NT2/D1 (cell line): ENCODE data around the gene LRWD1.

Experiments
- DNase-seq: peaks from one replicate; pipeline ENCODE4 v3.0.0-alpha.2; 2011; ENCODE audit warnings: low read depth, low spot score
- H3K27me3 ChIP-seq: 2 replicates; pipeline ENCODE4 v1.6.0; 2011; ENCODE audit warnings: mild to moderate bottlenecking; ENCODE audit not compliant: insufficient read length, insufficient read depth
- H3K36me3 ChIP-seq: 2 replicates; pipeline ENCODE4 v1.6.1; 2011; ENCODE audit warnings: mild to moderate bottlenecking, low read length, mixed read lengths; ENCODE audit not compliant: insufficient read depth, insufficient read length
- H3K4me1 ChIP-seq: 2 replicates; pipeline ENCODE4 v1.5.1; 2011; ENCODE audit not compliant: insufficient read depth, insufficient read length
- H3K4me3 ChIP-seq: 2 replicates; pipeline ENCODE4 v1.5.1; 2011; ENCODE audit warnings: low read depth; ENCODE audit not compliant: insufficient read length
- H3K9ac ChIP-seq: 2 replicates; pipeline ENCODE4 v1.6.0; 2011; ENCODE audit warnings: low read depth; ENCODE audit not compliant: insufficient read length
- H3K9me3 ChIP-seq: 2 replicates; pipeline ENCODE4 v1.5.1; 2011; ENCODE audit warnings: mild to moderate bottlenecking, low read length; ENCODE audit not compliant: insufficient read depth
- SUZ12 ChIP-seq: IDR thresholded peaks from 2 replicates; pipeline ENCODE4 v1.6.1; 2011; ENCODE audit not compliant: insufficient read length, insufficient read depth; ENCODE audit errors: extremely low read depth
- YY1 ChIP-seq: IDR thresholded peaks from 2 replicates; pipeline ENCODE4 v1.6.1; 2011; ENCODE audit not compliant: insufficient read length, insufficient read depth
- ZNF274 ChIP-seq: IDR thresholded peaks from 2 replicates; pipeline ENCODE4 v1.6.1; 2011; ENCODE audit warnings: mild to moderate bottlenecking, low read depth, low read length

The LRWD1 gene

DNA sequence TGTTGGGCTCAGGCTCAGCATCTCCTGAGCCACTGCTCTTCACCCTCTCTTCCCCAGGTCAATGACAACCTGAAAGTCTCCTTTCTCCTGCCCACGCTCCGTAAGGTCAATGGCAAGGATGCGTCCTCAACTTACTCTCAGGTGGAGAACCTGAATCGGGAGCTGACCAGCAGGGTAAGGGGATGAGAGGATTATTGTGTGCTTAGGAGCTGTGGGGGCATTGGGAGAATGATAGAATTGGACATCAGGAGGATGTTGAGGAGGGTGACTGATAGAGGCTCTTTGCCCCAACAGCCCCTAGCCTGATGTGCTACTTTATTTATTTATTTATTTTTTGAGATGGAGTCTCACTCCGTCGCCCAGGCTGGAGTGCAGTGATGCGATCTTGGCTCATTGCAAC lies 1.3 kb downstream of the LRWD1 start:
- no peak for DNase-seq
- peaks cover 41% of the 10 kb centered on the region for H3K36me3 ChIP-seq
- peak overlapping the region; percentile 99 for H3K4me3 ChIP-seq
- H3K9ac ChIP-seq, result peak overlapping the region; percentile 98
- no peaks in the 10 kb centered on the region for H3K9me3 ChIP-seq
- peaks cover 2% of the 10 kb centered on the region for H3K4me1 ChIP-seq
- H3K27me3 ChIP-seq, result no peaks in the 10 kb centered on the region
- TF ChIP-seq YY1 (no peak), ZNF274 (no peak), SUZ12 (no peak)

DNA sequence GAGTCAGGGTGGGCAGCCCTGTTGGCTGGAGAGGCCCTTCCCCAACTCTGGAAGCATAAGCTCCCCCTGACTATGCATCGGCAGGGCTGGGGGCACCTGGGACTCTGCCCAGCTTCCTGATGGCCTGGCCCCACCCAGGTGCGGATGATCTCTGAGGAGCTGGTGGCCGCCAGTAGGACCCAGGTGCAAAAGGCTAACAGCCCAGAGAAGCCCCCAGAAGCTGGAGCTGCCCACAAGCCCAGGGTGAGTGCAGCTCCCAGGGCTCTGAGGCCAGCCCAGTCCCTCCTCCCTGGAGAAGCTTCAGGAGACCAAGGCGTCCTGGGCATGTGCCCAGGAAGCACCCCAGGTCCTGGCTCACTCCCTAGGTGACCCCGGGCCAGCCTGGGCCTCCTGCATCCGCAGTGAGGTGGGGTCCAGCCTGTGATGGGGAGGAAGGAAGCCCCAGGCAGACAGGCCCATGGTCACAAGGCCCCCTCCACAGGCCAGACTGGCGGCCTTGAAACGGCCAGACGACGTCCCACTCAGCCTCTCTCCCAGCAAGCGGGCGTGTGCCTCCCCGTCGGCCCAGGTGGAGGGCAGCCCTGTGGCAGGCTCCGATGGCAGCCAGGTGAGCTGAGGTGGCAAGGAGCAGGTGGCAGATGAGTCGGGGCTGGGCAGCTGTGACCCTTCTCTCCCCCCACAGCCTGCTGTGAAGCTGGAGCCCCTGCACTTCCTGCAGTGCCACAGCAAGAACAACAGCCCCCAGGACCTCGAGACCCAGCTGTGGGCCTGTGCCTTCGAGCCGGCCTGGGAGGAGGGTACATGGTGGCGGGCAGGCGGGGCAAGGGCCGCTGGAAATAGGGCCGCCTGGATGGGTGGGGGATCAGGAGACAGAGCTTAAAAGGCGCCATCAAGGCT lies 3.0 kb downstream of the LRWD1 start:
- H3K4me1 ChIP-seq, result peaks cover 2% of the 10 kb centered on the region
- no peaks in the 10 kb centered on the region for H3K9me3 ChIP-seq
- DNase-seq, result no peak
- peaks cover 48% of the 10 kb centered on the region for H3K36me3 ChIP-seq
- no peaks in the 10 kb centered on the region for H3K27me3 ChIP-seq
- peak overlapping the region; percentile 32 for H3K9ac ChIP-seq
- TF ChIP-seq ZNF274 (no peak), SUZ12 (no peak), YY1 (no peak)
- H3K4me3 ChIP-seq, result no peak overlapping the region

DNA sequence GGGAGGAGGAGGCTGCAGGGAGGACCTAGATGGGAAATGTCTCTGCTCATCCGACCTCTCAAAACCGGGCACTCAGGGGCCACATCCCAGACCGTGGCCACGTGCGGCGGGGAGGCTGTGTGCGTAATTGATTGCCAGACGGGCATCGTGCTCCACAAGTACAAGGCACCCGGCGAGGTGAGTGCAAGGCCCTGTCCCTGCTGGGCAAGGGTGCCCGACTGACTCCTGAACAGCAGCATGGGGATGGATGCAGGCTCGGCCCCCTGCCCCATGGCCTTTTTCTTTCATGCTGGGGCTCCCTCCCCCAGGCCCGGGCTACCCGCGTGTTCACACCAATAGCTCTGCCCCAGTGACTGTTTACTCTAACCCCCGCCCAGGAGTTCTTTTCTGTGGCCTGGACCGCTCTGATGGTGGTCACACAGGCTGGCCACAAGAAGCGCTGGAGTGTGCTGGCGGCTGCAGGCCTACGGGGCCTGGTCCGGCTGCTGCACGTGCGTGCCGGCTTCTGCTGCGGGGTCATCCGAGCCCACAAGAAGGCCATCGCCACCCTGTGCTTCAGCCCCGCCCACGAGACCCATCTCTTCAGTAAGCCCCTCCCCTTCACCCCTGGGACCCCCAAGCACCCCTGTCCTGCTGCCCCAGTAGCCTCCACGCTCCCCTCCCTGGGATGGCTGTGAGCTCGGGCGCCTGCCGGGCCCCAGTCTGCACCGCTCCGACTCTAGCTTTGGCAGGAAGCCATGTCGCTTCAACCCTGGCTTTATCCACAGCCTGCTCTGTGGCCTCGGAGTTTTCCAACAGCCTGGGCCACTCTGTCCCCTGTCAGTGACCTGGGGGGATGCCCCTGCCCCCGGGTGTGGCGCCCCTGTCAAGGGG lies 3.9 kb downstream of the LRWD1 start:
- H3K9ac ChIP-seq, result peak overlapping the region; percentile 32
- no peaks in the 10 kb centered on the region for H3K9me3 ChIP-seq
- no peak overlapping the region for H3K4me3 ChIP-seq
- peaks cover 55% of the 10 kb centered on the region for H3K36me3 ChIP-seq
- TF ChIP-seq ZNF274, result no peak
- peaks cover 2% of the 10 kb centered on the region for H3K4me1 ChIP-seq
- no peak for DNase-seq
- no peaks in the 10 kb centered on the region for H3K27me3 ChIP-seq

DNA sequence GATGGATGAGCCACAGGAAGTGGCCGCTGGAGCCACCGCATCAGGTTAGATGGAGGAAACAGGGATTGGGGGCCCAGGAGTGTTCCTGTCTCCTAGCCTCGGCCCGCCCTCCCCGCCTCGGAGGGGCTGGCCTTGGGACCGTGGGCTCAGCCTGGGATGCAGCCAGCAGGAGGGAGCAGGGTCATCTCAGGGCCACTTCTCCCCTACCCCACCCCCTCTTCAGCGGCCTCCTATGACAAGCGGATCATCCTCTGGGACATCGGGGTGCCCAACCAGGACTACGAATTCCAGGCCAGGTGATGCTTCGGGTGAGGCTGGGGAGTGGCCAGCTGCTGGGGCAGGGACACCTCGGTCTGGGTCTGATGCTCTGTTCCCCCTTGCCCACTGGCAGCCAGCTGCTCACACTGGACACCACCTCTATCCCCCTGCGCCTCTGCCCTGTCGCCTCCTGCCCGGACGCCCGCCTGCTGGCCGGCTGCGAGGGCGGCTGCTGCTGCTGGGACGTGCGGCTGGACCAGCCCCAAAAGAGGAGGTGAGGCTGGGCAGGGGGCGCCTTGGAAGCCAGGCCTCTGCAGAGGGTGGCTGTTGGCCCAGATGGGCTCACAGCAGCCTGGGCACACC lies 4.7 kb downstream of the LRWD1 start:
- TF ChIP-seq YY1, result no peak
- TF ChIP-seq ZNF274, result no peak
- TF ChIP-seq SUZ12, result no peak
- H3K36me3 ChIP-seq, result peaks cover 58% of the 10 kb centered on the region
- H3K9ac ChIP-seq, result no peak overlapping the region
- no peaks in the 10 kb centered on the region for H3K27me3 ChIP-seq
- H3K4me1 ChIP-seq, result peaks cover 2% of the 10 kb centered on the region
- no peak overlapping the region for H3K4me3 ChIP-seq
- no peaks in the 10 kb centered on the region for H3K9me3 ChIP-seq
- no peak for DNase-seq

- H3K27me3 ChIP-seq, result no peaks in the 10 kb centered on the region
- H3K9ac ChIP-seq, result no peak overlapping the region
- peaks cover 2% of the 10 kb centered on the region for H3K4me1 ChIP-seq
- peaks cover 58% of the 10 kb centered on the region for H3K36me3 ChIP-seq
- H3K4me3 ChIP-seq, result no peak overlapping the region
- no peak for TF ChIP-seq ZNF274
- no peak for TF ChIP-seq YY1
- no peak for TF ChIP-seq SUZ12
- DNase-seq, result no peak
- no peaks in the 10 kb centered on the region for H3K9me3 ChIP-seq
Observed at GRCh38 chr7:102469972-102470825, 5.4 kb downstream of the LRWD1 start.

- H3K9me3 ChIP-seq, result no peaks in the 10 kb centered on the region
- H3K4me1 ChIP-seq, result peaks cover 2% of the 10 kb centered on the region
- H3K9ac ChIP-seq, result no peak overlapping the region
- no peak for DNase-seq
- H3K4me3 ChIP-seq, result no peak overlapping the region
- H3K36me3 ChIP-seq, result peaks cover 54% of the 10 kb centered on the region
- H3K27me3 ChIP-seq, result no peaks in the 10 kb centered on the region
- TF ChIP-seq SUZ12 (no peak), YY1 (no peak), ZNF274 (no peak)
Observed at GRCh38 chr7:102471791-102472125, 7.0 kb downstream of the LRWD1 start.
